HCT116 (cell line): ENCODE results near the gene ASB17. TPM values are rescaled to one million over a fixed set of nuclear protein-coding genes. Genes with fewer than 3 reads are reported as not detected.

Source experiments
- ATAC-seq: fragments of 200-7000 bp; cut with Tn5 transposase; 2 replicates; pipeline ENCODE4 v1.9.1; 2020; ENCODE audit warnings: mild to moderate bottlenecking, moderate library complexity
- BruUV-seq: library from RNA; stranded (reverse); fragments of 400-500 nt; replicated peaks from 2 replicates; lab custom pipeline; 2021; lab: Mats Ljungman, UMichigan
- CTCF ChIA-PET: fragments of 300-600 bp; sonication (Branson Sonifier 250); formaldehyde crosslinking; loops from one replicate; lab custom pipeline; 2021; ENCODE audit warnings: antibody characterized with exemption; lab: Charles Lee
- POLR2A ChIA-PET: fragments of 300-600, 350-600 bp; sonication (Branson Sonifier 250); formaldehyde crosslinking; loops from one replicate; lab custom pipeline; 2021; ENCODE audit warnings: antibody characterized with exemption; lab: Charles Lee
- RAD21 ChIA-PET, 2 experiments: fragments of 300-600 bp; sonication (Branson Sonifier 250); formaldehyde crosslinking; loops; one replicate each; lab custom pipeline; 2023; ENCODE audit warnings: low total read pairs in 2 of 2; ENCODE audit not compliant: uncharacterized antibody in 2 of 2, unreplicated experiment in 2 of 2, low non-redundant PET in 1 of 2; lab: Charles Lee
- DNase-seq: peaks from one replicate; pipeline ENCODE4 v3.0.0-alpha.2; 2010; ENCODE audit warnings: low read depth, low spot score
- H2AFZ ChIP-seq: fragments of 200-600 bp; shearing (Covaris generic), sonication (generic); 2 replicates; pipeline ENCODE4 v1.6.1; 2017; ENCODE audit warnings: low read depth, mixed run types, mixed read lengths, antibody characterized with exemption, low read length; ENCODE audit not compliant: poor library complexity, severe bottlenecking
- H3K27ac ChIP-seq: 2 replicates; pipeline ENCODE4 v1.5.1; 2012; ENCODE audit warnings: low read depth, low read length
- H3K27me3 ChIP-seq: fragments of 200-600 bp; sonication (generic); 2 replicates; pipeline ENCODE4 v1.6.1; 2016; ENCODE audit warnings: mixed run types, low read length, mixed read lengths; ENCODE audit not compliant: insufficient read depth
- H3K36me3 ChIP-seq, 2 experiments: fragments of 200-500 bp in 1 of 2; fragments of 200-600 bp in 1 of 2; sonication (Bioruptor generic) in 1 of 2; sonication (generic) in 1 of 2; 2 replicates each; pipeline versions ENCODE4 v1.5.1 to v1.6.1; 2014 to 2016; ENCODE audit warnings: low read length in 2 of 2, inconsistent platforms in 1 of 2, mixed read lengths in 1 of 2, mixed run types in 1 of 2; ENCODE audit not compliant: insufficient read depth in 2 of 2, control insufficient read depth in 1 of 2
- H3K4me1 ChIP-seq, 2 experiments: fragments of 200-600 bp in 1 of 2; sonication (generic) in 1 of 2; 2 replicates each; pipeline versions ENCODE4 v1.5.1 to v1.6.1; 2012 to 2017; ENCODE audit warnings: low read length in 2 of 2, inconsistent platforms in 1 of 2, mild to moderate bottlenecking in 1 of 2, mixed read lengths in 1 of 2, mixed run types in 1 of 2, moderate library complexity in 1 of 2; ENCODE audit not compliant: insufficient read depth in 2 of 2, control insufficient read depth in 1 of 2
- H3K4me2 ChIP-seq: fragments of 200-600 bp; sonication (generic); 2 replicates; pipeline ENCODE4 v1.6.1; 2017; ENCODE audit warnings: mixed run types, low read length, mixed read lengths
- H3K4me3 ChIP-seq, 2 experiments: fragments of 200-600 bp in 1 of 2; sonication (generic) in 1 of 2; replicated peaks in 1 of 2; 2 replicates each; pipeline ENCODE4 v1.5.1; 2011 to 2016; ENCODE audit warnings: low read length in 2 of 2, control low read depth in 1 of 2, low read depth in 1 of 2, mild to moderate bottlenecking in 1 of 2, mixed read lengths in 1 of 2, mixed run types in 1 of 2
- H3K79me2 ChIP-seq: fragments of 200-600 bp; sonication (generic); 2 replicates; pipeline ENCODE4 v1.6.1; 2017; ENCODE audit warnings: mild to moderate bottlenecking, mixed run types, low read length, moderate library complexity, mixed read lengths; ENCODE audit not compliant: insufficient read depth
- H3K9ac ChIP-seq: fragments of 200-600 bp; sonication (generic); 2 replicates; pipeline ENCODE4 v1.6.1; 2016; ENCODE audit warnings: low read length, mixed read lengths
- H3K9me2 ChIP-seq: fragments of 200-600 bp; sonication (generic), shearing (Covaris generic); 2 replicates; pipeline ENCODE4 v1.6.1; 2017; ENCODE audit warnings: mixed run types, mild to moderate bottlenecking, moderate library complexity; ENCODE audit not compliant: insufficient read depth
- H3K9me3 ChIP-seq, 2 experiments: fragments of 200-500 bp in 1 of 2; fragments of 200-600 bp in 1 of 2; sonication (Bioruptor generic) in 1 of 2; sonication (generic) in 1 of 2; 2 replicates each; pipeline ENCODE4 v1.6.1; 2014 to 2017; ENCODE audit warnings: low read length in 2 of 2, mixed read lengths in 2 of 2, inconsistent platforms in 1 of 2, low read depth in 1 of 2, mild to moderate bottlenecking in 1 of 2, mixed run types in 1 of 2, moderate library complexity in 1 of 2; ENCODE audit not compliant: control insufficient read depth in 1 of 2, insufficient read depth in 1 of 2
- H4K20me1 ChIP-seq: fragments of 200-600 bp; sonication (generic), shearing (Covaris generic); 2 replicates; pipeline ENCODE4 v1.6.1; 2017; ENCODE audit warnings: mixed run types, mild to moderate bottlenecking, moderate library complexity; ENCODE audit not compliant: insufficient read depth
- CEBPB ChIP-seq: IDR thresholded peaks from 2 replicates; pipeline ENCODE4 v1.6.1; 2012; ENCODE audit warnings: low read depth
- EGR1 ChIP-seq: IDR thresholded peaks from 2 replicates; pipeline ENCODE4 v1.6.1; 2012; ENCODE audit warnings: low read depth
- ELF1 ChIP-seq: IDR thresholded peaks from 2 replicates; pipeline ENCODE4 v1.6.1; 2012; ENCODE audit warnings: low read depth, borderline replicate concordance
- FOSL1 ChIP-seq: IDR thresholded peaks from 2 replicates; pipeline ENCODE4 v1.6.1; 2012; ENCODE audit warnings: low read depth
- JUND ChIP-seq: IDR thresholded peaks from 2 replicates; pipeline ENCODE4 v1.6.1; 2012
- POLR2AphosphoS5 ChIP-seq: IDR thresholded peaks from 2 replicates; pipeline ENCODE4 v1.6.1; 2011; ENCODE audit warnings: mild to moderate bottlenecking, low read depth, low read length, moderate library complexity
- RAD21 ChIP-seq: IDR thresholded peaks from 2 replicates; pipeline ENCODE4 v1.6.1; 2012; ENCODE audit warnings: low read depth, mild to moderate bottlenecking
- SIN3A ChIP-seq: IDR thresholded peaks from 2 replicates; pipeline ENCODE4 v1.6.1; 2012; ENCODE audit warnings: low read depth
- TCF7L2 ChIP-seq: IDR thresholded peaks from 2 replicates; pipeline ENCODE4 v1.7.0; 2011; ENCODE audit warnings: borderline replicate concordance, inconsistent platforms; ENCODE audit not compliant: insufficient read depth, insufficient read length; ENCODE audit errors: extremely low read depth
- YY1 ChIP-seq: IDR thresholded peaks from 2 replicates; pipeline ENCODE4 v1.6.1; 2011; ENCODE audit warnings: low read length, low read depth, moderate library complexity, mild to moderate bottlenecking; ENCODE audit not compliant: insufficient replicate concordance; ENCODE audit errors: extremely low read depth
- ZFX ChIP-seq: fragments of 450-650 bp; IDR thresholded peaks from 2 replicates; pipeline ENCODE4 v1.6.1; 2017
- intact Hi-C: fragments of 100-400 bp; cut with micrococcal nuclease; formaldehyde crosslinking; loops from 2 replicates; pipeline ENCODE4 v1.10.0; 2022
- total RNA-seq: library from RNA; stranded (reverse); gene quantifications from one replicate; pipeline ENCODE4 v1.2.1, GENCODE V29; 2021; ENCODE audit not compliant: unreplicated experiment
- TF ChIP-seq, protein P1 (sequence below): IDR thresholded peaks from 2 replicates; pipeline ENCODE4 v1.6.1; 2011; ENCODE audit warnings: mild to moderate bottlenecking, low read length, moderate library complexity; ENCODE audit not compliant: insufficient replicate concordance; ENCODE audit errors: extremely low read depth
- TF ChIP-seq, protein P2 (sequence below): IDR thresholded peaks from 2 replicates; pipeline ENCODE4 v1.6.1; 2012; ENCODE audit warnings: low read depth
- TF ChIP-seq, protein P3 (sequence below), 3 experiments: fragments of 200-600 bp in 1 of 3; sonication (generic) in 1 of 3; IDR thresholded peaks in 2 of 3; conservative IDR thresholded peaks in 1 of 3; 2 replicates each; pipeline ENCODE4 v1.5.1; 2012 to 2017; ENCODE audit warnings: low read depth in 2 of 3, low read length in 2 of 3, antibody characterized with exemption in 1 of 3, borderline replicate concordance in 1 of 3, control low read depth in 1 of 3, mild to moderate bottlenecking in 1 of 3, mixed read lengths in 1 of 3, mixed run types in 1 of 3, moderate library complexity in 1 of 3; ENCODE audit not compliant: insufficient read depth in 1 of 3
- TF ChIP-seq, protein P4 (sequence below): IDR thresholded peaks from 2 replicates; pipeline ENCODE4 v1.6.1; 2012

Gene ASB17
- total RNA-seq, 1 experiment from 2014 or later: not detected

DNA sequence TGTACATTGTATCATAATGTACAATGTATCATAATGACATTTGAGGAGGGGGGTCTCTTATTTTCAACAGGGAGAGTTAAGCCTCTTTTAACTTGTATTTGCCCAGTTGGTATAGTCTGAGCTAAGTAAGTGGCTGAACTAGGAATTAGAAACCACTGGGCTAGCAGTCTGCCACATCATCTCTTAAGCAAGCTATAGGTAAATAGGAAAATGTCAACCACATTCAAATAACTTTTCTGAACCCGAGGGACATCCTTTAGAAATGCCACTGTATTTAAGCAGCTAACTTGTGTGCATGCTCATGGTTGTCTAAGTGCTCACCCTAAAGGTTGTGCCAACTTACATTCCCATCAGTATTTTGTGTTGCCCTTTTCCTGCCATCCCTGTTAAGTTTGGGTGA is 35.5 kb upstream of the ASB17 start:
- Histone ChIP-seq H3K4me3 (no peak overlapping the region), H3K4me2 (no peak overlapping the region), H4K20me1 (no peaks in the 10 kb centered on the region), H3K9ac (no peak overlapping the region), H3K79me2 (no peaks in the 10 kb centered on the region), H3K4me1 (peaks cover 9 to 15% of the 10 kb centered on the region in 2 experiments), H3K27ac (no peak overlapping the region), H3K9me3 (no peaks in the 10 kb centered on the region), H2AFZ (no peak overlapping the region), H3K27me3 (no peaks in the 10 kb centered on the region), H3K9me2 (no peaks in the 10 kb centered on the region), H3K36me3 (no peaks in the 10 kb centered on the region)
- DNase-seq: no peak
- RAD21 ChIA-PET: no interaction called here
- POLR2A ChIA-PET: no interaction called here
- CTCF ChIA-PET: no interaction called here
- no peak for ATAC-seq
- no TSS peak for BruUV-seq
- TF ChIP-seq YY1 (no peak), ZFX (no peak), ELF1 (no peak), TCF7L2 (no peak), CEBPB (no peak), JUND (no peak), SIN3A (no peak), FOSL1 (no peak), POLR2AphosphoS5 (no peak), RAD21 (no peak), EGR1 (no peak)
- TF ChIP-seq, protein P1, sequence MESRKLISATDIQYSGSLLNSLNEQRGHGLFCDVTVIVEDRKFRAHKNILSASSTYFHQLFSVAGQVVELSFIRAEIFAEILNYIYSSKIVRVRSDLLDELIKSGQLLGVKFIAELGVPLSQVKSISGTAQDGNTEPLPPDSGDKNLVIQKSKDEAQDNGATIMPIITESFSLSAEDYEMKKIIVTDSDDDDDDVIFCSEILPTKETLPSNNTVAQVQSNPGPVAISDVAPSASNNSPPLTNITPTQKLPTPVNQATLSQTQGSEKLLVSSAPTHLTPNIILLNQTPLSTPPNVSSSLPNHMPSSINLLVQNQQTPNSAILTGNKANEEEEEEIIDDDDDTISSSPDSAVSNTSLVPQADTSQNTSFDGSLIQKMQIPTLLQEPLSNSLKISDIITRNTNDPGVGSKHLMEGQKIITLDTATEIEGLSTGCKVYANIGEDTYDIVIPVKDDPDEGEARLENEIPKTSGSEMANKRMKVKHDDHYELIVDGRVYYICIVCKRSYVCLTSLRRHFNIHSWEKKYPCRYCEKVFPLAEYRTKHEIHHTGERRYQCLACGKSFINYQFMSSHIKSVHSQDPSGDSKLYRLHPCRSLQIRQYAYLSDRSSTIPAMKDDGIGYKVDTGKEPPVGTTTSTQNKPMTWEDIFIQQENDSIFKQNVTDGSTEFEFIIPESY: no peak
- TF ChIP-seq, protein P2, sequence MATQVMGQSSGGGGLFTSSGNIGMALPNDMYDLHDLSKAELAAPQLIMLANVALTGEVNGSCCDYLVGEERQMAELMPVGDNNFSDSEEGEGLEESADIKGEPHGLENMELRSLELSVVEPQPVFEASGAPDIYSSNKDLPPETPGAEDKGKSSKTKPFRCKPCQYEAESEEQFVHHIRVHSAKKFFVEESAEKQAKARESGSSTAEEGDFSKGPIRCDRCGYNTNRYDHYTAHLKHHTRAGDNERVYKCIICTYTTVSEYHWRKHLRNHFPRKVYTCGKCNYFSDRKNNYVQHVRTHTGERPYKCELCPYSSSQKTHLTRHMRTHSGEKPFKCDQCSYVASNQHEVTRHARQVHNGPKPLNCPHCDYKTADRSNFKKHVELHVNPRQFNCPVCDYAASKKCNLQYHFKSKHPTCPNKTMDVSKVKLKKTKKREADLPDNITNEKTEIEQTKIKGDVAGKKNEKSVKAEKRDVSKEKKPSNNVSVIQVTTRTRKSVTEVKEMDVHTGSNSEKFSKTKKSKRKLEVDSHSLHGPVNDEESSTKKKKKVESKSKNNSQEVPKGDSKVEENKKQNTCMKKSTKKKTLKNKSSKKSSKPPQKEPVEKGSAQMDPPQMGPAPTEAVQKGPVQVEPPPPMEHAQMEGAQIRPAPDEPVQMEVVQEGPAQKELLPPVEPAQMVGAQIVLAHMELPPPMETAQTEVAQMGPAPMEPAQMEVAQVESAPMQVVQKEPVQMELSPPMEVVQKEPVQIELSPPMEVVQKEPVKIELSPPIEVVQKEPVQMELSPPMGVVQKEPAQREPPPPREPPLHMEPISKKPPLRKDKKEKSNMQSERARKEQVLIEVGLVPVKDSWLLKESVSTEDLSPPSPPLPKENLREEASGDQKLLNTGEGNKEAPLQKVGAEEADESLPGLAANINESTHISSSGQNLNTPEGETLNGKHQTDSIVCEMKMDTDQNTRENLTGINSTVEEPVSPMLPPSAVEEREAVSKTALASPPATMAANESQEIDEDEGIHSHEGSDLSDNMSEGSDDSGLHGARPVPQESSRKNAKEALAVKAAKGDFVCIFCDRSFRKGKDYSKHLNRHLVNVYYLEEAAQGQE: no peak
- TF ChIP-seq, protein P3, sequence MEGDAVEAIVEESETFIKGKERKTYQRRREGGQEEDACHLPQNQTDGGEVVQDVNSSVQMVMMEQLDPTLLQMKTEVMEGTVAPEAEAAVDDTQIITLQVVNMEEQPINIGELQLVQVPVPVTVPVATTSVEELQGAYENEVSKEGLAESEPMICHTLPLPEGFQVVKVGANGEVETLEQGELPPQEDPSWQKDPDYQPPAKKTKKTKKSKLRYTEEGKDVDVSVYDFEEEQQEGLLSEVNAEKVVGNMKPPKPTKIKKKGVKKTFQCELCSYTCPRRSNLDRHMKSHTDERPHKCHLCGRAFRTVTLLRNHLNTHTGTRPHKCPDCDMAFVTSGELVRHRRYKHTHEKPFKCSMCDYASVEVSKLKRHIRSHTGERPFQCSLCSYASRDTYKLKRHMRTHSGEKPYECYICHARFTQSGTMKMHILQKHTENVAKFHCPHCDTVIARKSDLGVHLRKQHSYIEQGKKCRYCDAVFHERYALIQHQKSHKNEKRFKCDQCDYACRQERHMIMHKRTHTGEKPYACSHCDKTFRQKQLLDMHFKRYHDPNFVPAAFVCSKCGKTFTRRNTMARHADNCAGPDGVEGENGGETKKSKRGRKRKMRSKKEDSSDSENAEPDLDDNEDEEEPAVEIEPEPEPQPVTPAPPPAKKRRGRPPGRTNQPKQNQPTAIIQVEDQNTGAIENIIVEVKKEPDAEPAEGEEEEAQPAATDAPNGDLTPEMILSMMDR (IDR thresholded peaks at IDR 0.05 in 2 of 3, conservative IDR thresholded peaks at IDR 0.05 in 1 of 3; ENCODE audit: borderline replicate concordance in 1 of 3, insufficient read depth in 1 of 3, low read depth in 2 of 3, low read length in 2 of 3): no peak
- TF ChIP-seq, protein P4, sequence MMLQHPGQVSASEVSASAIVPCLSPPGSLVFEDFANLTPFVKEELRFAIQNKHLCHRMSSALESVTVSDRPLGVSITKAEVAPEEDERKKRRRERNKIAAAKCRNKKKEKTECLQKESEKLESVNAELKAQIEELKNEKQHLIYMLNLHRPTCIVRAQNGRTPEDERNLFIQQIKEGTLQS: no peak
- intact Hi-C loops: no loop called here
